ENCODE measurements around the gene KCNRG. TPM values are rescaled to one million over a fixed set of nuclear protein-coding genes. Genes with fewer than 3 reads are reported as not detected.
"Not testable (repeated sequence)": the region's sequence is repeated elsewhere in the genome, so short reads cannot be mapped to it uniquely, and the experiment has no call there.

Gene KCNRG
- polyA plus RNA-seq, 1 donor, result 1.00 TPM

- DNase-seq (ENCODE audit: low read depth), result no peak
Observed at GRCh38 chr13:50011461-50011860, 3.8 kb upstream of the KCNRG start.

- no peak for DNase-seq (ENCODE audit: low read depth)
Observed at GRCh38 chr13:50012396-50013169, 2.7 kb upstream of the KCNRG start.

- no peak for DNase-seq (ENCODE audit: low read depth)
Observed at GRCh38 chr13:50014386-50014785, 858 bp upstream of the KCNRG start.

GRCh38 chr13:50015750-50016149, 506 bp downstream of the KCNRG start:
- DNase-seq (ENCODE audit: low read depth), result no peak

- DNase-seq (ENCODE audit: low read depth), result no peak
Observed at GRCh38 chr13:50016444-50016843, 1.2 kb downstream of the KCNRG start.

GRCh38 chr13:50017819-50018218, 2.6 kb downstream of the KCNRG start:
- DNase-seq (ENCODE audit: low read depth), result no peak

- DNase-seq (ENCODE audit: low read depth), result no peak
Observed at GRCh38 chr13:50025436-50025835, 10.2 kb downstream of the KCNRG start.

- no peak for DNase-seq (ENCODE audit: low read depth)
Observed at GRCh38 chr13:50026788-50027473, 11.7 kb downstream of the KCNRG start.

- DNase-seq (ENCODE audit: low read depth), result no peak
Observed at GRCh38 chr13:50030315-50030714, 15.1 kb downstream of the KCNRG start.

GRCh38 chr13:50033725-50034124, 18.5 kb downstream of the KCNRG start:
- no peak for DNase-seq (ENCODE audit: low read depth)

GRCh38 chr13:50037788-50038187, 22.5 kb downstream of the KCNRG start:
- no peak for DNase-seq (ENCODE audit: low read depth)

- no peak for DNase-seq (ENCODE audit: low read depth)
Observed at GRCh38 chr13:50038266-50038665, 23.0 kb downstream of the KCNRG start.

- DNase-seq (ENCODE audit: low read depth), result no peak
Observed at GRCh38 chr13:50052478-50052877, 37.2 kb downstream of the KCNRG start.

- no peak for DNase-seq (ENCODE audit: low read depth)
Observed at GRCh38 chr13:50053844-50054243, 38.6 kb downstream of the KCNRG start.

GRCh38 chr13:50055454-50055853, 40.2 kb downstream of the KCNRG start:
- no peak for DNase-seq (ENCODE audit: low read depth)

- no peak for DNase-seq (ENCODE audit: low read depth)
Observed at GRCh38 chr13:50060718-50061117, 45.5 kb downstream of the KCNRG start.

- not testable (repeated sequence) for DNase-seq (ENCODE audit: low read depth)
Observed at GRCh38 chr13:50062336-50062735, 47.1 kb downstream of the KCNRG start.

- DNase-seq (ENCODE audit: low read depth), result no peak
Observed at GRCh38 chr13:50065712-50066111, 50.5 kb downstream of the KCNRG start.

- no peak for DNase-seq (ENCODE audit: low read depth)
Observed at GRCh38 chr13:50068508-50068907, 53.3 kb downstream of the KCNRG start.

GRCh38 chr13:50069261-50069660, 54.0 kb downstream of the KCNRG start:
- DNase-seq (ENCODE audit: low read depth), result no peak

- no peak for DNase-seq (ENCODE audit: low read depth)
Observed at GRCh38 chr13:50070186-50070585, 54.9 kb downstream of the KCNRG start.
